Mesendoderm (in vitro differentiated cells): ENCODE measurements around the gene KRTAP4-5. TPM values are rescaled to one million over a fixed set of nuclear protein-coding genes. Genes with fewer than 3 reads are reported as not detected.
"Not testable (repeated sequence)": the region's sequence is repeated elsewhere in the genome, so short reads cannot be mapped to it uniquely, and the experiment has no call there.

Experiments used
- DNase-seq: peaks from one replicate; pipeline ENCODE4 v3.0.0; 2013
- H2AK5ac ChIP-seq: 2 replicates; pipeline ENCODE4 v1.6.1; 2013; ENCODE audit warnings: low read length, inconsistent platforms
- H2BK120ac ChIP-seq: 2 replicates; pipeline ENCODE4 v1.6.1; 2013; ENCODE audit warnings: low read depth, mild to moderate bottlenecking, low read length, moderate library complexity, mixed read lengths
- H2BK15ac ChIP-seq: replicated peaks from 2 replicates; pipeline ENCODE4 v1.6.1; 2013; ENCODE audit warnings: low read depth, mild to moderate bottlenecking, moderate library complexity
- H2BK5ac ChIP-seq: 2 replicates; pipeline ENCODE4 v1.6.1; 2013; ENCODE audit warnings: low read length, inconsistent platforms
- H3K18ac ChIP-seq: 2 replicates; pipeline ENCODE4 v1.6.1; 2013; ENCODE audit warnings: mild to moderate bottlenecking, low read length, mixed read lengths
- H3K23ac ChIP-seq: one replicate; pipeline ENCODE4 v1.6.1; 2013; ENCODE audit warnings: low read length
- H3K27ac ChIP-seq: 2 replicates; pipeline ENCODE4 v1.5.1; 2013; ENCODE audit warnings: low read depth, mild to moderate bottlenecking, inconsistent platforms, low read length, moderate library complexity
- H3K27me3 ChIP-seq: 2 replicates; pipeline ENCODE4 v1.6.1; 2013; ENCODE audit warnings: low read length, control low read depth, mild to moderate bottlenecking, inconsistent platforms; ENCODE audit not compliant: insufficient read depth, poor library complexity
- H3K36me3 ChIP-seq: 2 replicates; pipeline ENCODE4 v1.6.1; 2013; ENCODE audit warnings: low read length, inconsistent platforms; ENCODE audit not compliant: control insufficient read depth, insufficient read depth
- H3K4ac ChIP-seq: one replicate; pipeline ENCODE4 v1.6.1; 2013; ENCODE audit warnings: low read depth, mild to moderate bottlenecking, low read length, moderate library complexity
- H3K4me1 ChIP-seq: 2 replicates; pipeline ENCODE4 v1.6.1; 2013; ENCODE audit warnings: low read depth, low read length, inconsistent platforms; ENCODE audit not compliant: control insufficient read depth
- H3K4me2 ChIP-seq: 2 replicates; pipeline ENCODE4 v1.6.1; 2013; ENCODE audit warnings: low read length
- H3K4me3 ChIP-seq: 2 replicates; pipeline ENCODE4 v1.5.1; 2013; ENCODE audit warnings: mild to moderate bottlenecking, low read length
- H3K56ac ChIP-seq: one replicate; pipeline ENCODE4 v1.6.1; 2013; ENCODE audit warnings: low read length
- H3K79me1 ChIP-seq: 2 replicates; pipeline ENCODE4 v1.6.1; 2013; ENCODE audit warnings: low read length, inconsistent platforms
- H3K79me2 ChIP-seq: 2 replicates; pipeline ENCODE4 v1.6.1; 2013; ENCODE audit warnings: mild to moderate bottlenecking, low read length; ENCODE audit not compliant: control insufficient read depth, insufficient read depth
- H3K9ac ChIP-seq: 2 replicates; pipeline ENCODE4 v1.6.1; 2013; ENCODE audit warnings: low read length, inconsistent platforms
- H4K5ac ChIP-seq: one replicate; pipeline ENCODE4 v1.6.1; 2013; ENCODE audit warnings: low read length
- H4K8ac ChIP-seq: one replicate; pipeline ENCODE4 v1.6.1; 2013; ENCODE audit warnings: low read depth, mild to moderate bottlenecking, control low read depth, low read length, moderate library complexity
- WGBS: extraction: QIAGEN DNeasy Blood & Tissue Kit; methylation state at CpG from one replicate; pipeline ENCODE4 v1.1.7; 2013; ENCODE audit warnings: low lambda C conversion rate, missing lambda C conversion rate; ENCODE audit not compliant: insufficient coverage; ENCODE audit errors: extremely low coverage; 5-methylcytosine and 5-hydroxymethylcytosine counted together
- small RNA-seq: library from polyadenylated mRNA; stranded (forward); fragments of <200 nt; extraction: miRNeasy Mini kit (QIAGEN cat#:217004); gene quantifications from one replicate; pipeline ENCODE3, GENCODE V24; 2013; ENCODE audit not compliant: insufficient read depth

Gene KRTAP4-5

DNA sequence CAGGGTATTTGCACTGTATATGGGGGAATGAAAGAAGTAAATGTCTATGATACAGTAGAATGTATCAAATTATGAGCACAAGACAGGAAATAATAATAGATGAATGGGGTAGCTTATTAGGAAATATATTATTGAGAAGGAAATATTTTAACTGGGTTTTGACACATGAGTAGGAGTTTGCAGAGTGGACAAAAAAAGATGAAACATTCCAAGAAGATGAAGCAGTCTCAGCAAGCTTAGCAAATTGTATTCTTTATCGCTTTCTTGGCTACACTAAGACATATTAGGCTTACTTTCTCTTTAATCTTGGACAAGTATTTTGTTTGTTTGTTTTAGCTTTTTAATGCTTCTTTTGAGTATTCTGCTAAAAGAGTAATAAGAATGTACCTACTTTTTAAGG, 45.7 kb downstream of the KRTAP4-5 start:
- Histone ChIP-seq H3K4me2 (no peak overlapping the region), H3K4ac (no peak overlapping the region), H2BK120ac (no peak overlapping the region), H2AK5ac (no peak overlapping the region), H3K36me3 (no peaks in the 10 kb centered on the region), H3K79me1 (no peaks in the 10 kb centered on the region), H3K18ac (no peak overlapping the region), H4K8ac (no peak overlapping the region), H2BK15ac (no peak overlapping the region), H2BK5ac (no peak overlapping the region), H3K27ac (no peak overlapping the region), H3K4me1 (no peaks in the 10 kb centered on the region), H4K5ac (no peak overlapping the region), H3K79me2 (no peaks in the 10 kb centered on the region), H3K4me3 (no peak overlapping the region), H3K23ac (no peak overlapping the region), H3K27me3 (no peaks in the 10 kb centered on the region), H3K56ac (no peak overlapping the region), H3K9ac (no peak overlapping the region)
- WGBS = no CpG with 5 or more reads among the region's 1 CpG
- no peak for DNase-seq

DNA sequence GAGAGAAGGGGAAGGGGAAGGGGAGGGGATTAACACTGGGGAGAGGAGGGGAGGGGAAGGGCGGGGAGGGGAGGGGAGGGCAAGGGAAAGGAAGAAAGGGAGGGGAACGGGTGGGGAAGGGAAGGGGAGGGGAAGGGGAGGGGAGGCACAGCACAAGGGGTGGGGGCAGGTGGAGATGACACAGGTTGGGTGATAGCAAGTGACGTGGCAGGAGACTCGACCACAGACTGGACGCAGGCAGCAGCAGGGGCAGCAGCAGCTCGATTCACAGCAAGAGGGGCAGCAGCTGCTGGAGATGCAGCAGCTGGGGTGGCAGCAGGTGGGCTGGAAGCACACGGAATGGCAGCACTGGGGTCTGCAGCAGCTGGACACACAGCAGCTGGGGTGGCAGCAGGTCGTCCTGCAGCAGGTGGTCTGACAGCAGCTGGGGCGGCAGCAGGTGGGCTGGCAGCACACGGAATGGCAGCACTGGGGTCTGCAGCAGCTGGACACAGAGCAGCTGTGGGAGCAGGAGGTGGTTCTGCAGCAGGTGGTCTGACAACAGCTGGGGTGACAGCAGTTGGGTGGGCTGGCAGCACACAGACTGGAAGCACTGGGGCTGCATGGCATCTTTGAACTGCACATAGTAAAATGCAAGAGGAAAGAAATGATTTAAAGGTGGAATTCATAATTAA, 47.9 kb downstream of the KRTAP4-5 start, which contains the start of gene KRTAP4-16:
Gene KRTAP4-16, minus strand, starts transcription at position 624 of the 674 bp plus-strand sequence. Its CDS starts 0 bp downstream, at position 624.
- Histone ChIP-seq H3K4ac (no peak within 1 kb of the TSS), H3K4me3 (no peak within 1 kb of the TSS), H2AK5ac (no peak within 1 kb of the TSS), H2BK5ac (no peak within 1 kb of the TSS), H3K79me2 (no peaks in the 10 kb centered on the region), H3K23ac (no peak within 1 kb of the TSS), H3K18ac (no peak within 1 kb of the TSS), H2BK15ac (no peak within 1 kb of the TSS), H4K5ac (no peak within 1 kb of the TSS), H4K8ac (no peak within 1 kb of the TSS), H3K27ac (no peak within 1 kb of the TSS), H3K4me2 (no peak within 1 kb of the TSS), H2BK120ac (no peak within 1 kb of the TSS), H3K79me1 (no peaks in the 10 kb centered on the region), H3K9ac (no peak within 1 kb of the TSS), H3K27me3 (no peaks in the 10 kb centered on the region), H3K56ac (no peak within 1 kb of the TSS), H3K36me3 (no peaks in the 10 kb centered on the region), H3K4me1 (no peaks in the 10 kb centered on the region)
- WGBS = no CpG with 5 or more reads among the region's 10 CpGs
- no peak for DNase-seq

DNA sequence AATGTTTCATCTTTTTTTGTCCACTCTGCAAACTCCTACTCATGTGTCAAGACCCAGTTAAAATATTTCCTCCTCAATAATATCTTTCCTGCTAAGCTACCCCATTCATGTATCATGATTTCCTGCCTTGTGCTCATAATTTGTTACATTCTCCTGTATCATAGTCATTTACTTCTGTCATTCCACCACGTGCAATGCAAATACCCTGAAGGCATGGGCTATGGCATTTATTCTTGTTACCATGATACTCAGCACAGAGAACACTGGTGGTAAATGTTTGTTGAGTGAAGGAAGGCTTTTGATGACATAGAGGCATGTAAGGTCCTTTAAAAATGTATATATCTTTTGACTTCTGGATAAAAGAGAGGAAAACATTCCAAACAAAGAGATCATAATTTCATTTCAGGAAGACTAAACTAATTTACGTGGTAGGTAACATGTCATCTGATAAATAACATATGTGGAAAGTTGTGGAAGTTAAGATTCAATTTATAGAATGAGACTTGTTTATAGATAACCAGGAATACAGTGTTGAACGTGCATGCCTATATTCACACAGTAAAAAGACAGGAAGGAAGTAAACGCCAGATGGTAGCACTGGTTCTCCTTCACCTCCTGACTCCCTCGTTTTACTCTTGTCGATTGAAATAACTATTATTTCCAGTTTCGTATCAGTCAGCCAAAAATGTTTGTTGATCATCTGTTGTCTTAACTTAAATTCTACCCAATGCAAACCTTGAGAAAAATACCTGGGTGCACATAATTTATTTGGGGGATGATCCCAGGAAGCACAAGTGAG, 49.7 kb downstream of the KRTAP4-5 start:
- not testable (repeated sequence) for H3K23ac ChIP-seq, H3K4me3 ChIP-seq, H3K4me2 ChIP-seq, H2BK120ac ChIP-seq, DNase-seq, H2BK15ac ChIP-seq, H2BK5ac ChIP-seq, H3K56ac ChIP-seq, H3K4ac ChIP-seq, H3K27me3 ChIP-seq, H4K5ac ChIP-seq, H4K8ac ChIP-seq, H3K18ac ChIP-seq, H3K4me1 ChIP-seq, H3K79me1 ChIP-seq, H3K36me3 ChIP-seq, H2AK5ac ChIP-seq, H3K9ac ChIP-seq, H3K79me2 ChIP-seq, H3K27ac ChIP-seq
- whole genome bisulfite sequencing = no CpG with 5 or more reads among the region's 7 CpGs

Small RNA genes lying within 50 kb of the gene (small RNA-seq; reads per million reads assigned to genes)
- not detected for gene KRTAP4-17P
